ENCODE data around the gene PNPLA7. TPM values are rescaled to one million over a fixed set of nuclear protein-coding genes. Genes with fewer than 3 reads are reported as not detected.
"Not testable (repeated sequence)": the region's sequence is repeated elsewhere in the genome, so short reads cannot be mapped to it uniquely, and the experiment has no call there.

The PNPLA7 gene
- total RNA-seq, 1 experiment from 2014 or later = 3.9 TPM

DNA sequence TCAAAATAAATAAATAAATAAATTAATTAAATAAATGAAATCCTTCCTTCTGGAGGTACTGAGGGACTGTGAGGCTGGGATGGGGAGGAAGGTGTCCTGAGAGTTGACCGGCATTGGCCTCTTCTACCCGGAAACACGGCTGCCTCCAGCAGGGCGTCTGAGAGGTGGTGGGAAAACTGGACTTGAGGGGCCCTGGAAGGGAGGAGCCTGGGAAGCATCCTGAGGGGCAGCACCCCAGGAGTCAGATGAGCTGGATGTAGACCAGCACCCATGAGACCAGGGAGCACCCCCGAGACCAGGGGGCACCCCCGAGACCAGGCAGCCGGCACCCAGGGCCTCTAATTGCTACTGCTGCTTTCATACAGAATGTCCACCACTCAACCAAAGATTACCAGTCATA is 82.3 kb downstream of the PNPLA7 start:
- ATAC-seq (no peak), DNase-seq (ENCODE audit: low read depth, low spot score) (no peak)
- Histone ChIP-seq H3K27me3 (ENCODE audit: control insufficient read depth, insufficient read depth, low read length) (no peaks in the 10 kb centered on the region), H3K4me3 (ENCODE audit: low read depth in 2 of 2, low read length in 2 of 2) (no peak overlapping the region), H3K4me1 (ENCODE audit: control insufficient read depth, insufficient read depth, low read length) (no peaks in the 10 kb centered on the region), H3K9me3 (ENCODE audit: control insufficient read depth, insufficient read depth, low read depth, low read length) (no peaks in the 10 kb centered on the region), H3K36me3 (ENCODE audit: control insufficient read depth, insufficient read depth, low read length) (no peaks in the 10 kb centered on the region), H3K27ac (ENCODE audit: low read length) (no peak overlapping the region)
- in situ Hi-C loops (cut with HindIII; ENCODE audit: low pct_unique_long_range_greater_than_20kb, low sequenced_read_pairs) (no loop called here), intact Hi-C loops (cut with micrococcal nuclease; ENCODE audit: unreplicated experiment) (no loop called here)
- CTCF ChIA-PET = no interaction called here
- POLR2A ChIA-PET = no interaction called here
- TF ChIP-seq, protein P1, sequence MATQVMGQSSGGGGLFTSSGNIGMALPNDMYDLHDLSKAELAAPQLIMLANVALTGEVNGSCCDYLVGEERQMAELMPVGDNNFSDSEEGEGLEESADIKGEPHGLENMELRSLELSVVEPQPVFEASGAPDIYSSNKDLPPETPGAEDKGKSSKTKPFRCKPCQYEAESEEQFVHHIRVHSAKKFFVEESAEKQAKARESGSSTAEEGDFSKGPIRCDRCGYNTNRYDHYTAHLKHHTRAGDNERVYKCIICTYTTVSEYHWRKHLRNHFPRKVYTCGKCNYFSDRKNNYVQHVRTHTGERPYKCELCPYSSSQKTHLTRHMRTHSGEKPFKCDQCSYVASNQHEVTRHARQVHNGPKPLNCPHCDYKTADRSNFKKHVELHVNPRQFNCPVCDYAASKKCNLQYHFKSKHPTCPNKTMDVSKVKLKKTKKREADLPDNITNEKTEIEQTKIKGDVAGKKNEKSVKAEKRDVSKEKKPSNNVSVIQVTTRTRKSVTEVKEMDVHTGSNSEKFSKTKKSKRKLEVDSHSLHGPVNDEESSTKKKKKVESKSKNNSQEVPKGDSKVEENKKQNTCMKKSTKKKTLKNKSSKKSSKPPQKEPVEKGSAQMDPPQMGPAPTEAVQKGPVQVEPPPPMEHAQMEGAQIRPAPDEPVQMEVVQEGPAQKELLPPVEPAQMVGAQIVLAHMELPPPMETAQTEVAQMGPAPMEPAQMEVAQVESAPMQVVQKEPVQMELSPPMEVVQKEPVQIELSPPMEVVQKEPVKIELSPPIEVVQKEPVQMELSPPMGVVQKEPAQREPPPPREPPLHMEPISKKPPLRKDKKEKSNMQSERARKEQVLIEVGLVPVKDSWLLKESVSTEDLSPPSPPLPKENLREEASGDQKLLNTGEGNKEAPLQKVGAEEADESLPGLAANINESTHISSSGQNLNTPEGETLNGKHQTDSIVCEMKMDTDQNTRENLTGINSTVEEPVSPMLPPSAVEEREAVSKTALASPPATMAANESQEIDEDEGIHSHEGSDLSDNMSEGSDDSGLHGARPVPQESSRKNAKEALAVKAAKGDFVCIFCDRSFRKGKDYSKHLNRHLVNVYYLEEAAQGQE (IDR thresholded peaks at IDR 0.05; ENCODE audit: insufficient read depth in 1 of 2, low read depth in 2 of 2, low read length in 1 of 2) = no peak
- TF ChIP-seq POLR2AphosphoS5 (IDR thresholded peaks at IDR 0.05; ENCODE audit: low read depth, low read length) (no peak), SIN3A (IDR thresholded peaks at IDR 0.05; ENCODE audit: borderline replicate concordance, insufficient read depth, low read depth, low read length) (no peak), TCF7L2 (IDR thresholded peaks at IDR 0.05; ENCODE audit: low read depth, low read length) (no peak)
- TF ChIP-seq, protein P2, sequence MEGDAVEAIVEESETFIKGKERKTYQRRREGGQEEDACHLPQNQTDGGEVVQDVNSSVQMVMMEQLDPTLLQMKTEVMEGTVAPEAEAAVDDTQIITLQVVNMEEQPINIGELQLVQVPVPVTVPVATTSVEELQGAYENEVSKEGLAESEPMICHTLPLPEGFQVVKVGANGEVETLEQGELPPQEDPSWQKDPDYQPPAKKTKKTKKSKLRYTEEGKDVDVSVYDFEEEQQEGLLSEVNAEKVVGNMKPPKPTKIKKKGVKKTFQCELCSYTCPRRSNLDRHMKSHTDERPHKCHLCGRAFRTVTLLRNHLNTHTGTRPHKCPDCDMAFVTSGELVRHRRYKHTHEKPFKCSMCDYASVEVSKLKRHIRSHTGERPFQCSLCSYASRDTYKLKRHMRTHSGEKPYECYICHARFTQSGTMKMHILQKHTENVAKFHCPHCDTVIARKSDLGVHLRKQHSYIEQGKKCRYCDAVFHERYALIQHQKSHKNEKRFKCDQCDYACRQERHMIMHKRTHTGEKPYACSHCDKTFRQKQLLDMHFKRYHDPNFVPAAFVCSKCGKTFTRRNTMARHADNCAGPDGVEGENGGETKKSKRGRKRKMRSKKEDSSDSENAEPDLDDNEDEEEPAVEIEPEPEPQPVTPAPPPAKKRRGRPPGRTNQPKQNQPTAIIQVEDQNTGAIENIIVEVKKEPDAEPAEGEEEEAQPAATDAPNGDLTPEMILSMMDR (IDR thresholded peaks at IDR 0.05) = no peak
- BruUV-seq (replicated peaks) = no TSS peak

DNA sequence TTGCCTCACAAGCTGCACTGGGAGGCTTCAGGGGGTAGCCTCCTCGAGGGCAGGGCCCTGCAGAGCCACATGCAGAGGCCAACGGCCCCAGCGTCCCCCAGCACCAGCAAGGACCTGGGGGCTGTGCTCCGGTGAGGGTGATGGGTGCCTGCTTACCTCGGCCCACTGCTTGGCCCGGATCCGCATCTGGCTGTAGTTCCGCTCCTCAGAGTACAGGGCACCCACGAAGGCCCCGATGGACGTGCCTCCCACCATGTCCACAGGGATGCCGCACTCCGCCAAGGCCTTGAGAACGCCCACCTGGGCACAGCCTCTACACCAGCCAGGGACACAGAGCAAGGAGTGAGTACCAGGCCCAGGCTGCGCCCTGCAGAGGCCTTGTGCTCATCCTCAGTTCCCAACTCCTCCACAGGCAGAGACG is 83.0 kb downstream of the PNPLA7 start:
- CTCF ChIA-PET = no interaction called here
- Histone ChIP-seq H3K9me3 (ENCODE audit: control insufficient read depth, insufficient read depth, low read depth, low read length) (no peaks in the 10 kb centered on the region), H3K4me3 (ENCODE audit: low read depth in 2 of 2, low read length in 2 of 2) (no peak overlapping the region), H3K36me3 (ENCODE audit: control insufficient read depth, insufficient read depth, low read length) (no peaks in the 10 kb centered on the region), H3K27ac (ENCODE audit: low read length) (no peak overlapping the region), H3K27me3 (ENCODE audit: control insufficient read depth, insufficient read depth, low read length) (no peaks in the 10 kb centered on the region), H3K4me1 (ENCODE audit: control insufficient read depth, insufficient read depth, low read length) (no peaks in the 10 kb centered on the region)
- POLR2A ChIA-PET = no interaction called here
- DNase-seq (ENCODE audit: low read depth, low spot score) = no peak
- no peak for TF ChIP-seq POLR2AphosphoS5 (IDR thresholded peaks at IDR 0.05; ENCODE audit: low read depth, low read length)
- TF ChIP-seq SIN3A (IDR thresholded peaks at IDR 0.05; ENCODE audit: borderline replicate concordance, insufficient read depth, low read depth, low read length) = no peak
- TF ChIP-seq, protein P2 (IDR thresholded peaks at IDR 0.05) = no peak
- TF ChIP-seq, protein P1 (IDR thresholded peaks at IDR 0.05; ENCODE audit: insufficient read depth in 1 of 2, low read depth in 2 of 2, low read length in 1 of 2) = no peak
- no peak for TF ChIP-seq TCF7L2 (IDR thresholded peaks at IDR 0.05; ENCODE audit: low read depth, low read length)
- in situ Hi-C loops (cut with HindIII; ENCODE audit: low pct_unique_long_range_greater_than_20kb, low sequenced_read_pairs) (no loop called here), intact Hi-C loops (cut with micrococcal nuclease; ENCODE audit: unreplicated experiment) (no loop called here)
- BruUV-seq (replicated peaks) = no TSS peak
- ATAC-seq = no peak

DNA sequence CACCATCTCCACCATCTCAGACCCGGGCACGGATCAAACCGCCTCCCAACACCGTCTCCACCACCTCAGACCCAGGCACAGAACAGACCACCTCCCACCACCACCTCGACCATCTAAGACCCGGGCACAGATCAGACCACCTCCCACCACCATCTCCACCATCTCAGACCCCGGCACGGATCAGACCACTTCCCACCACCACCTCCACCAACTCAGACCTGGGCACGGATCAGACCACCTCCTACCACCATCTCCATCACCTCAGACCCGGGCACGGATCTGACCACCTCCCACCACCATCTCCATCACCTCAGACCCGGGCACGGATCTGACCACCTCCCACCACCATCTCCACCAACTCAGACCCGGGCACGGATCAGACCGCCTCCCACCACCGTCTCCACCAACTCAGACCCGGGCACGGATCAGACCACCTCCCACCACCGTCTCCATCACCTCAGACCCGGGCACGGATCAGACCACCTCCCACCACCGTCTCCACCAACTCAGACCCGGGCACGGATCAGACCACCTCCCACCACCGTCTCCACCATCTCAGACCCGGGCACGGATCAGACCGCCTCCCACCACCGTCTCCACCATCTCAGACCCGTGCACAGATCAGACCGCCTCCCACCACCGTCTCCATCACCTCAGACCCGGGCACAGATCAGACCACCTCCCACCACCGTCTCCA is 83.7 kb downstream of the PNPLA7 start:
- CTCF ChIA-PET; H3K27me3 ChIP-seq (ENCODE audit: control insufficient read depth, insufficient read depth, low read length); ATAC-seq; intact Hi-C loops (cut with micrococcal nuclease; ENCODE audit: unreplicated experiment); H3K4me1 ChIP-seq (ENCODE audit: control insufficient read depth, insufficient read depth, low read length); H3K27ac ChIP-seq (ENCODE audit: low read length); H3K9me3 ChIP-seq (ENCODE audit: control insufficient read depth, insufficient read depth, low read depth, low read length); DNase-seq (ENCODE audit: low read depth, low spot score); in situ Hi-C loops (cut with HindIII; ENCODE audit: low pct_unique_long_range_greater_than_20kb, low sequenced_read_pairs); POLR2A ChIA-PET; H3K36me3 ChIP-seq (ENCODE audit: control insufficient read depth, insufficient read depth, low read length); H3K4me3 ChIP-seq (ENCODE audit: low read depth in 2 of 2, low read length in 2 of 2); BruUV-seq (replicated peaks): not testable (repeated sequence)

Measured in Panc1 (cell line).